Stomach (tissue), 4 donors: ENCODE results near the gene POU3F2.

Source experiments
- CTCF ChIP-seq, 7 experiments: fragments of 450-650 bp in 4 of 7; fragments of 200-600 bp in 3 of 7; sonication (generic) in 3 of 7; IDR thresholded peaks; one replicate each; pipeline ENCODE4 v1.5.1; 2016 to 2019; ENCODE audit warnings: antibody characterized with exemption in 7 of 7, control low read depth in 2 of 7, mild to moderate bottlenecking in 1 of 7
- POLR2A ChIP-seq, 4 donors: fragments of 450-650 bp; IDR thresholded peaks; one replicate each; pipeline ENCODE4 v1.6.1; 2016; ENCODE audit warnings: antibody characterized with exemption in 4 of 4, control low read depth in 2 of 4, mild to moderate bottlenecking in 1 of 4, moderate library complexity in 1 of 4

GRCh38 chr6:98824902-98825599 lies 9.3 kb upstream of the POU3F2 start:
- TF ChIP-seq CTCF (IDR thresholded peaks at IDR 0.05) (no peak), POLR2A (IDR thresholded peaks at IDR 0.05) (no peak)
